ENCODE data around the gene KDM7A. TPM values are rescaled to one million over a fixed set of nuclear protein-coding genes. Genes with fewer than 3 reads are reported as not detected.
A peak's percentile ranks its signal among the peaks of the same experiment; 100 is the strongest.

Gene KDM7A
- total and polyA plus RNA-seq, 9 of the 15 experiments (the other 6 are each of a cell fraction or from before 2014, with no cell fraction given), result 0.90 to 8.4 (median 7.0) TPM

DNA sequence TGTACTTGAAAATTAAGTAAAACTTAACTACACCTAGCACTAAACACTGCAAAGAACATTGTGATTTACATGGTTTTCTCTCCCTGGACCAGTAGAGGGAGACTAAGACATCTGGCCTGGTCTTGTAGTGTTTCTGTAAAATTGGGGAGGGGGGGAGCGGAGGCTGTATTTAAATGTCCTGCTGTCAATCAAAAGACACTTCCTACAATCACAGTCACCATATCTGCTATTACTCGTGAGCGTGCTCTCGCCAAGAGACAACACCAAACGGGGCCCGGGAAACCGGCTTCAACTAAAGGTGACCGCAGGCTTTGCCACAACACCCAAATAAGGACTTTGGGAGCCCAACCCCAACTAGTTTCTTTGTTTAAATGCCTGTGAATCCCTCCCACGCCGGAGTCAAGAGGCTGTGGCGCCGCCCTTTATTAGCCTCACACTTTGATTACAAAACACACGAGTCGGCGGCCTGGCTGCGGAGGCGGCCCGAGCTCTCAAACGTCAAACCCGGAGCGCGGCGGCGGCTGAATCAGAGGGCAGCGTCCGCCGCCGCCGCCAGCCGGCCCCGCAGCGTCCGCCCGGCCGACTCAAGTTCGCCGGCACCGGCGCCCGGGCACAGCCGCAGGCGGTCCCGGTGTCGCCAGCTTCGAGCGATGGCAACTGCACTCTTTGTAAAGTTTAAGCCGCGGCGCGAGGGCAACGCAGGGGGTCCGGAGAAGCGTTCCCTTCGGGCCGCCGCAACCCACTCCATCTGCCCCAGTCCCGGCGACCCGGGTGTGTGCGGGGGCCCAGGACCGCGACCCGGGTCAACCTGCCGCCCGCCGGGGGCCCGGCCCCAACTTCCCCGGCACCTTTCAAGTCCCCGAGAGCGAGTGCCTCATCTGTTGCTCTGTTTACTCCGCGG is 1.3 kb downstream of the KDM7A start (continued):
- TF ChIP-seq CEBPG (CRISPR knock-in tag; IDR thresholded peaks at IDR 0.05) (no peak), CEBPG (tag; conservative IDR thresholded peaks at IDR 0.05 in 1 of 2, IDR thresholded peaks at IDR 0.05 in 1 of 2) (peak in 1 of 2 experiments; percentile 40; a peak in 1 of 4 replicates), BHLHE40 (IDR thresholded peaks at IDR 0.05; ENCODE audit: low read length) (peak; percentile 93), PURB (CRISPR knock-in tag; IDR thresholded peaks at IDR 0.05; ENCODE audit: low read depth) (no peak), SP1 (CRISPR knock-in tag; IDR thresholded peaks at IDR 0.05) (peak; percentile 53; the same call in 1 of the 2 replicates), TAF7 (tag; IDR thresholded peaks at IDR 0.05) (no peak), ELK3 (CRISPR knock-in tag; IDR thresholded peaks at IDR 0.05) (no peak), PPARD (CRISPR knock-in tag; IDR thresholded peaks at IDR 0.05) (no peak), IFI16 (CRISPR knock-in tag; IDR thresholded peaks at IDR 0.05) (no peak), STAG1 (CRISPR knock-in tag; IDR thresholded peaks at IDR 0.05; ENCODE audit: borderline replicate concordance) (no peak; the same call in 1 of the 2 replicates), RCOR1 (IDR thresholded peaks at IDR 0.05; ENCODE audit: borderline replicate concordance in 1 of 2, low read depth in 2 of 2, low read length in 2 of 2) (peak; percentile 95 to 98), HNRNPL (IDR thresholded peaks at IDR 0.05; ENCODE audit: low read depth, low read length) (no peak), HNRNPUL1 (IDR thresholded peaks at IDR 0.05; ENCODE audit: low read length) (no peak), CBFB (CRISPR knock-in tag; IDR thresholded peaks at IDR 0.05) (no peak; the same call in 1 of the 2 replicates)
- TF ChIP-seq, protein P1, sequence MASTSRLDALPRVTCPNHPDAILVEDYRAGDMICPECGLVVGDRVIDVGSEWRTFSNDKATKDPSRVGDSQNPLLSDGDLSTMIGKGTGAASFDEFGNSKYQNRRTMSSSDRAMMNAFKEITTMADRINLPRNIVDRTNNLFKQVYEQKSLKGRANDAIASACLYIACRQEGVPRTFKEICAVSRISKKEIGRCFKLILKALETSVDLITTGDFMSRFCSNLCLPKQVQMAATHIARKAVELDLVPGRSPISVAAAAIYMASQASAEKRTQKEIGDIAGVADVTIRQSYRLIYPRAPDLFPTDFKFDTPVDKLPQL (IDR thresholded peaks at IDR 0.05; ENCODE audit: extremely low read depth, insufficient read length), result no peak

Data from K562 (cell line).